Esophagus squamous epithelium (tissue), 5 donors: Measurements from ENCODE around the gene THY1. TPM values are rescaled to one million over a fixed set of nuclear protein-coding genes. Genes with fewer than 3 reads are reported as not detected.

Experiments
- DNase-seq: peaks from one replicate; lab custom pipeline; 2025; lab: John Stamatoyannopoulos, UW
- H3K27ac ChIP-seq, 4 donors: fragments of 200-600 bp; sonication (generic); one replicate each; pipeline ENCODE4 v1.5.1; 2016 to 2019; ENCODE audit warnings: mild to moderate bottlenecking in 1 of 4
- H3K27me3 ChIP-seq, 4 donors: fragments of 200-600 bp; sonication (generic); 1 replicate in 3 of 4; 2 replicates in 1 of 4; pipeline versions ENCODE4 v1.5.1 to v1.6.0; 2017 to 2021; ENCODE audit warnings: antibody characterized with exemption in 1 of 4
- H3K36me3 ChIP-seq, 3 donors: fragments of 200-600 bp; sonication (generic); one replicate each; pipeline ENCODE4 v1.5.1; 2016 to 2019
- H3K4me1 ChIP-seq, 3 donors: fragments of 200-600 bp; sonication (generic); one replicate each; pipeline ENCODE4 v1.5.1; 2017 to 2019
- H3K4me3 ChIP-seq, 4 donors: fragments of 200-600 bp; sonication (generic); 1 replicate in 3 of 4; 2 replicates in 1 of 4; pipeline ENCODE4 v1.5.1; 2016 to 2019; ENCODE audit warnings: mild to moderate bottlenecking in 2 of 4, moderate library complexity in 1 of 4
- H3K9me3 ChIP-seq, 3 donors: fragments of 200-600 bp; sonication (generic); one replicate each; pipeline ENCODE4 v1.5.1; 2016 to 2019
- POLR2A ChIP-seq, 4 donors: fragments of 450-650 bp; IDR thresholded peaks; one replicate each; pipeline ENCODE4 v1.6.1; 2017; ENCODE audit warnings: antibody characterized with exemption in 4 of 4, mild to moderate bottlenecking in 4 of 4, moderate library complexity in 3 of 4
- WGBS, 2 donors: methylation state at CpG; one replicate each; pipeline ENCODE4 v1.1.5; 2018; 5-methylcytosine and 5-hydroxymethylcytosine counted together
- intact Hi-C: fragments of 100-400 bp; cut with DNase I; formaldehyde crosslinking; loops from one replicate; pipeline ENCODE4 v1.15.0; 2022
- total RNA-seq, 4 donors: library from RNA; depleted of rRNA; stranded (reverse); fragments of >200 nt; gene quantifications; one replicate each; pipeline ENCODE4 v1.1.0, GENCODE V29; 2016
- TF ChIP-seq, protein P1 (sequence below), 6 experiments: fragments of 450-650 bp in 4 of 6; fragments of 200-600 bp in 2 of 6; sonication (generic) in 2 of 6; IDR thresholded peaks; one replicate each; pipeline ENCODE4 v1.5.1; 2016 to 2019; ENCODE audit warnings: antibody characterized with exemption in 6 of 6, mild to moderate bottlenecking in 4 of 6, moderate library complexity in 4 of 6
- donor health status: DM: yes; HTN: yes; CAD: no.

The THY1 gene
- total RNA-seq, 4 donors from 2014 or later: 0.57 to 7.6 (median 2.9) TPM

DNA sequence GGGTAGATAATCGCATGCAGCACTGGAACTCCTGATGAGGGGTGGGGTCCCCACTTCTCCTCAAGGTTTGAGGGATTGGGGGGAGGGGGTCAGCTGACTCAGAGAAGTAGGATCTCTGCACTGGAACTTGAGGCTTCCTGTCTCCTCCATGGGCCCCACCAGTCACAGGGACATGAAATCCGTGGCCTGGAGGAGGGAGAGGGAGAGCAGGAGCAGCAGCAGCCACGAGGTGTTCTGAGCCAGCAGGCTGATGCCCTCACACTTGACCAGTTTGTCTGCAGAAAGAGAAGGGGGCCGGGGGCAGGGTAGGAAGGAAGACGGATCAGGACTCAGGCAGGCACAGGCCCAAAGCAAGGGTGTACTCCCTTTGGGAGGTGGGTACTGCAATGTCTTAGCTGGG, 3.7 kb downstream of the THY1 start:
- H3K4me1 ChIP-seq: peaks cover 10 to 48% (median 28%) of the 10 kb centered on the region in 3 donors
- WGBS, 2 donors: 77 to 88% methylated on average over 4 to 5 of the region's 5 CpGs
- H3K27ac ChIP-seq: no peak overlapping the region
- no peaks in the 10 kb centered on the region for H3K36me3 ChIP-seq
- no peak overlapping the region for H3K4me3 ChIP-seq
- TF ChIP-seq, protein P1, sequence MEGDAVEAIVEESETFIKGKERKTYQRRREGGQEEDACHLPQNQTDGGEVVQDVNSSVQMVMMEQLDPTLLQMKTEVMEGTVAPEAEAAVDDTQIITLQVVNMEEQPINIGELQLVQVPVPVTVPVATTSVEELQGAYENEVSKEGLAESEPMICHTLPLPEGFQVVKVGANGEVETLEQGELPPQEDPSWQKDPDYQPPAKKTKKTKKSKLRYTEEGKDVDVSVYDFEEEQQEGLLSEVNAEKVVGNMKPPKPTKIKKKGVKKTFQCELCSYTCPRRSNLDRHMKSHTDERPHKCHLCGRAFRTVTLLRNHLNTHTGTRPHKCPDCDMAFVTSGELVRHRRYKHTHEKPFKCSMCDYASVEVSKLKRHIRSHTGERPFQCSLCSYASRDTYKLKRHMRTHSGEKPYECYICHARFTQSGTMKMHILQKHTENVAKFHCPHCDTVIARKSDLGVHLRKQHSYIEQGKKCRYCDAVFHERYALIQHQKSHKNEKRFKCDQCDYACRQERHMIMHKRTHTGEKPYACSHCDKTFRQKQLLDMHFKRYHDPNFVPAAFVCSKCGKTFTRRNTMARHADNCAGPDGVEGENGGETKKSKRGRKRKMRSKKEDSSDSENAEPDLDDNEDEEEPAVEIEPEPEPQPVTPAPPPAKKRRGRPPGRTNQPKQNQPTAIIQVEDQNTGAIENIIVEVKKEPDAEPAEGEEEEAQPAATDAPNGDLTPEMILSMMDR (IDR thresholded peaks at IDR 0.05): no peak
- no peak for TF ChIP-seq POLR2A (IDR thresholded peaks at IDR 0.05)
- no peaks in the 10 kb centered on the region for H3K9me3 ChIP-seq
- no peak for DNase-seq
- peaks cover 6 to 61% (median 9%) of the 10 kb centered on the region in 4 donors for H3K27me3 ChIP-seq
- intact Hi-C loops: no loop called here

DNA sequence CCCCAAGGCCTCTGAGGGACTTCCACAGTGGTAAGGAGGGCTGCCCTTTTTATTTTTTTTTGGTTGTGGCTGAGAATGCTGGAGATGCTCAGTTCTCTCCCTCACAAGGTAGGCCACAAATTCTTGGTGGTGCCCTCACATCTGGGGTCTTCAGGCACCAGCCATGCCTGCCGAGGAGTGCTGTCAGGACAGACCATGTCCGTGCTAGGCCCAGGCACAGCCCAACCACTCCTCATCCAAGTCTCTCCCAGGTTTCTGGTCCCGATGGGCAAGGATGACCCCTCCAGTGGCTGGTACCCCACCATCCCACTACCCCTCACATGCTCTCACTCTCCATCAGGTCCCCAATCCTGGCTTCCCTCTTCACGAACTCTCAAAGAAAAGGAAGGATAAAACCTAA, 4.2 kb downstream of the THY1 start:
- H3K27ac ChIP-seq: no peak overlapping the region
- TF ChIP-seq POLR2A (IDR thresholded peaks at IDR 0.05): no peak
- TF ChIP-seq, protein P1 (IDR thresholded peaks at IDR 0.05): no peak
- H3K36me3 ChIP-seq: no peaks in the 10 kb centered on the region
- no peak overlapping the region for H3K4me3 ChIP-seq
- intact Hi-C loops: no loop called here
- H3K27me3 ChIP-seq: peaks cover 6 to 56% (median 9%) of the 10 kb centered on the region in 4 donors
- peaks cover 10 to 48% (median 28%) of the 10 kb centered on the region in 3 donors for H3K4me1 ChIP-seq
- 83% methylated on average over 2 of the region's 4 CpGs; no CpG with 5 or more reads in 1 of the 2 donors for WGBS, 2 donors
- H3K9me3 ChIP-seq: no peaks in the 10 kb centered on the region
- no peak for DNase-seq

DNA sequence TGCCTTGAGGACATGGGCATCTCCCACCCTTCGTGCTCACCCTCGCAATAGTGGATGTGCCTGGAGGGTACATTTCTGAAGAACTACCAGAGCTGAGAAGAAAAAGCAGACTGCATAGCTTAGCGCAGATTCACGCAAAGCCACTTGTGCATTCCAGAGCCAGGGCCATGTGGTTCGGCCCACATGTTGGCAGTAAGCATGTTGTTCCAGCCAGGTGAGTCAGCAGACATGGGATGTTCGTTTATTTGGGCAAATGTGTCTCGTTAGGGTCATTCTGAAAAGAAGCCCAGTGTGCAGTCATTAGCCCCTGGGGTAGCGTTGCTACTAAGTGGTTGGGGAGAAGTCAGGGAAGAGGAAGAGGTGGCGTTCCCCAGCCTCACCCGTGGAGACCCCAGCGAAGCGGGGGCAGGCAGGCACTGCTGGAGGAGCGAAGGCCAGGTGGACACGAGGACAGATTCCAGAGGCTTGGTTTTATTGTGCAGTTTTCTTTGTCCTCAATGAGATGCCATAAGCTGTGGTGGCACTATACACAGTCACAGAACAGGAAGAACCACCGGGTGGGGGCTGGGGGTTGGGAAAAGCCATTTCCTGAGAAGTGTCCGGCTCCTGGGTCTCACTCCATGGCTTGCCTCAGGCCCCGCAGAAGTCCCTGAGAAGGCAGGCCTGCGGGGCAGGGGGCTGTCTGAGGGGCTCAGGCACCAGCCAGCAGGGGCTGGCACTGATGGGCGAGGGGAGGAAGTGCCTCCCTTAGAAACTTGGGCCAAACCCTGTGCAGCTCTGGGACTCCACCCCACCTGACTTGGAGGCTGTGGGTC, 5.0 kb downstream of the THY1 start:
- 53% methylated on average over 6 to 14 of the region's 19 CpGs for WGBS, 2 donors
- no peak for DNase-seq
- no peaks in the 10 kb centered on the region for H3K9me3 ChIP-seq
- intact Hi-C loops: no loop called here
- peaks cover 3 to 48% (median 6%) of the 10 kb centered on the region in 4 donors for H3K27me3 ChIP-seq
- H3K4me3 ChIP-seq: no peak overlapping the region
- peak overlapping the region in 1 of 4 donors; percentile 23 for H3K27ac ChIP-seq
- H3K4me1 ChIP-seq: peaks cover 9 to 40% (median 28%) of the 10 kb centered on the region in 3 donors
- TF ChIP-seq, protein P1 (IDR thresholded peaks at IDR 0.05): no peak
- no peak for TF ChIP-seq POLR2A (IDR thresholded peaks at IDR 0.05)
- H3K36me3 ChIP-seq: no peaks in the 10 kb centered on the region

DNA sequence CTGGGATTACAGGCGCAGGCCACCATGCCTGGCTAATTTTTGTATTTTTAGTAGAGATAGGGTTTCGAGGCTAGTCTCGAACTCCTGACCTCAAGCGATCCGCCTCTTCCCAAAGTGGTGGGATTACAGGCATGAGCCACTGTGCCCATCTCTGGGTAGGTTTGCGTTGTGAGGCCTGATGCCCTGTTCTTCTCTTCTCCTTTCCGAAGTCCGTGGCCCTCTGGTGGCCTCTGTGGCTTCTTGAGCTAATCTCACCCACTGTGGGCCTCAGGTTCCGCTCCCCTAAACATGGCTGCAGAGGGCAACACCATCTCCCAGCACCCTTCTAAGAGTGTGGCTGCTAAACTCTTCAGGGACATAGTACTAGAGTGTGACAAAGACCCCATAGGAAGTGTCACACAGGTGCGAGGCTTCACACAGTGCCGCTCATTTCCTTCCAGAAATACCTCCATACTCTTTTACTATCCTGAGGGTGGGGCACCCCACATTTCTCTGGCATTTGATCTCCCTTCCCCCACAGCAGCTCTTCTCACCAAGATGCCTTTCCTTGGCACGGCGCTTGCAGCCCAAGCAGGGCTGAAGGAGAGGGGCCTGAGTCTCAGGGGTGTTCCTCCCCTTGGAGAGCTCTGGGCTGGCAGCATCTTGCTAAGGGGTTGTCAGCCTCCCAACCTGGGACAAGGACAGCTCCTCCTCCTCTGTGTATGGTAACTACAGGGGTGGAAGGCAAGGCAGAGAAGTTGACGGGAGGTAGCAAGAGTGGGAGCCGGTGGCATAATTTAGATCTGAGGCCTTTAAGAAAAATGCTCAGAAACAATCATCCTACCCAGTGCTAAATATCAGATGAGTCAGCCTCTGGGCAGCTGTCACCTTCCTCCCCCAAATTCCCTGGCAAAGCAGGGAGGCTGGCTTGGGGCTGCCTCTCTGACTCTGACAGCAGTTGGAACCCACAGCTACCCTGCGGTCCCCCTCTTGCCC, 6.1 kb downstream of the THY1 start:
- Histone ChIP-seq H3K9me3 (no peaks in the 10 kb centered on the region), H3K27me3 (peaks cover 0 to 37% (median 3%) of the 10 kb centered on the region in 4 donors), H3K4me3 (no peak overlapping the region), H3K4me1 (peaks cover 0 to 29% (median 17%) of the 10 kb centered on the region in 3 donors), H3K36me3 (no peaks in the 10 kb centered on the region), H3K27ac (peak overlapping the region in 2 of 4 donors; percentile 23 to 32)
- 78% methylated on average over 13 to 15 of the region's 16 CpGs for WGBS, 2 donors
- intact Hi-C loops: no loop called here
- TF ChIP-seq, protein P1 (IDR thresholded peaks at IDR 0.05): no peak
- no peak for TF ChIP-seq POLR2A (IDR thresholded peaks at IDR 0.05)
- no peak for DNase-seq
